ENCODE measurements around the gene AZU1.

Gene AZU1

DNA sequence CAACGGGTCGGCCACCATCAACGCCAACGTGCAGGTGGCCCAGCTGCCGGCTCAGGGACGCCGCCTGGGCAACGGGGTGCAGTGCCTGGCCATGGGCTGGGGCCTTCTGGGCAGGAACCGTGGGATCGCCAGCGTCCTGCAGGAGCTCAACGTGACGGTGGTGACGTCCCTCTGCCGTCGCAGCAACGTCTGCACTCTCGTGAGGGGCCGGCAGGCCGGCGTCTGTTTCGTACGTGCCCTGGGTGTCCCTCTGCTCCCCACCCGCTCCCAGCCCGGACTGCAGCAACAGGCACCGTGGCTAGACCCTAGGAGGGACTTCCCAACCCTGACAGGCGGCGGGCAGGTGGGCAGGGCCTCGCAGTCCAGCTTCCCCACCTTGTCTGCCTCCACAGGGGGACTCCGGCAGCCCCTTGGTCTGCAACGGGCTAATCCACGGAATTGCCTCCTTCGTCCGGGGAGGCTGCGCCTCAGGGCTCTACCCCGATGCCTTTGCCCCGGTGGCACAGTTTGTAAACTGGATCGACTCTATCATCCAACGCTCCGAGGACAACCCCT, 28.0 kb downstream of the AZU1 start:
- FAIRE-seq: no peak

GRCh38 chr19:858284-858683, 30.6 kb downstream of the AZU1 start:
- FAIRE-seq: no peak

DNA sequence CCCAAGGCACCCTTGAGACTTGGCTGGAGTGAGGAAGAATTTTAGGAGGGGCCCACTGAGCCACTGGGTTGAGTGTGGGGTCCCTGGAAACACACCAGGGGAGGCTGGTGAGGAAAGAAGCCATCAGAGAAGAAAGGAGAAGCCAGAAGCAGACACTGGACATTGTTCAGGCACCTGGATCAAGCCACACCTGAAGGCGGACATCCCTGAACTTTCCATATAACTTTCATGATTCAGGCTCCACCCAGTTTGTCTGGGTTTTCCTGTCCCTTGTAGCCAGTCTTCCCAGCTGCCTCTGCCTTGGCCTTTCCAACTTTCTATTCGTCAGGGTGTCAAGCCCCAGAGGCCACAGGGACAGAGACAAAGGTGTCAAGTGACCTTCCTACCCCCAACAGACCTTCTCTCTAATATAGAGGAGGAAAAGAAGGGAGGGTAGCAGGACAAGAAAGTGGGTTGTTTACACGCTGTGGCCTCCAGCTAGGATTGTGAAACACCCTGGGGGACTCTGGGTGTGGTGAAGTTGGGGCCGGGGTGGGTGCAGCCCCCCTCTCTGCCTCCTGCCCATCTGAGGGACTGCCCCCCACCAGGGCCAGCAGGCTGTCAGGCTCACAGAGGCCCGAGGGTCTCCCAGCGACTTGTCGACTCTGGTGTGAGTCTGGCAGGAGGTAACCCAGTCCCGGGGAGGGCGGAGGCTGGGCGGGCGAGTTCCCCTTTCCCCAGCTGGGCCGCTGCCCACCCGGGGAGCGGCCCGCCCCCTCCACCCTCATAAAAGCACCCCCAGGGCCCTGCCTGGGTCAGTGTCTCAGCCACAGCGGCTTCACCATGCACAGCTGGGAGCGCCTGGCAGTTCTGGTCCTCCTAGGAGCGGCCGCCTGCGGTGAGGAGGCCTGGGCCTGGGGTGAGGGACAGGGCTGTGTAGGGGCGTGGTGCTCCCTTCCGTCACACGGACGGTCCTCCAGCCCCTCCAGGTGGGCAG, 31.5 kb downstream of the AZU1 start, which contains the start of gene CFD:
CFD (plus strand) TSS at position 797 of the 976 bp plus-strand sequence; CDS start at position 823, 26 bp downstream.
- FAIRE-seq: no peak

DNA sequence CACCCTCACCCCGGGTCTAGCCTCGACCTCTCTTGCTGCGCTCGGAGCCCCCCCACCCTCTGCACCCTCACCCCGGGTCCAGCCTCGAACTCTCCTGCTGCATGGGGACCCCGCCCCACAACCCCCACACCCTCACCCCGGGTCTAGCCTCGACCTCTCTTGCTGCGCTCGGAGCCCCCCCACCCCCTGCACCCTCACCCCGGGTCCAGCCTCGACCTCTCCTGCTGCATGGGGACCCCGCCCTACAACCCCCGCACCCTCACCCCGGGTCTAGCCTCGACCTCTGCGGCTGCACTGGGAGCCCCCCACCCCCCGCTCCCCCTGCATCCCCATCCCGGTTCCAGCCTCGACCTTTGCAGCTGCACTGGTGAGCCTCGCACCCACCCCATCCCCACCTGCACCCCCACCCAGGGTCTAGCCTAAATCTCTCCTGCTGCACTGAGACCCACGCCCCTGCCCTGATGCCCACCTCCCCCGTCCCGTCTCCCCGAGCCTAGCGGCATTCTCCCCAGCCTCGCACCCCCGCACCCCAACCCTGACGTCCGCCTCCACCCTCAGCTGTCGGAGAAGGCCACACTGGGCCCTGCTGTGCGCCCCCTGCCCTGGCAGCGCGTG, 33.6 kb downstream of the AZU1 start:
- no peak for FAIRE-seq

DNA sequence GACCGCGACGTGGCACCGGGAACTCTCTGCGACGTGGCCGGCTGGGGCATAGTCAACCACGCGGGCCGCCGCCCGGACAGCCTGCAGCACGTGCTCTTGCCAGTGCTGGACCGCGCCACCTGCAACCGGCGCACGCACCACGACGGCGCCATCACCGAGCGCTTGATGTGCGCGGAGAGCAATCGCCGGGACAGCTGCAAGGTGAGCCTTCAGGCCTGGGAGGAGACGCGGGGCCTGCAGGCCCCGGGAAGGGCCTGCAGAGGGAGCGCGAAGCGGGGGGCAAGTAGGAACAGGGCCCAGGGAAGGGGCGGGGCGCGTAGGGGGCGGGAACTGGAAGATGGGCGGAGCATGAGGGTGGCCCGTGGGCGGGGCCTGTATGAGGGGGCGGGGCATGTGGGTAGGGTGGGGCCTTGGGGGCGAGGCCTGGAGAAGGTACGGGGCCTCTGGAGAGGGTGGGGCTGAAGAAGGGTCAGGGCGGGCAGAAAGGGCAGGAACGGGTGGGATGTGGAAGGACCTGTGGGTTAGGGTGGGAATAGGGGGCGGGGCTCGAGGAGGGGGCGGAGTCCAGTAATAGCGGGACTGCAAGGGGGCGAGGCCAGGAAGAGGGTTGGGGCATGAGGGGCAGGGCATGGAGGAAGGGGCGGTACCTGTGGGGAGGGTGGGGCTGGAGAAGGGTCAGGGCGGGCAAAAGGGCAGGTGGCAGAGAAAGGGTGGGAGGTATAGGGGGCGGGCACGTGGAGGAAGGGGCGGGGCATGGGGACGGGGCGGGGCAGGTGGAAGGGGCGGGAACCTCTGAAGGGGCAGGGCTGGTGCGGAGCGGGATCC, 34.3 kb downstream of the AZU1 start:
- no peak for FAIRE-seq

GRCh38 chr19:862581-863314, 35.1 kb downstream of the AZU1 start:
- FAIRE-seq: no peak

DNA sequence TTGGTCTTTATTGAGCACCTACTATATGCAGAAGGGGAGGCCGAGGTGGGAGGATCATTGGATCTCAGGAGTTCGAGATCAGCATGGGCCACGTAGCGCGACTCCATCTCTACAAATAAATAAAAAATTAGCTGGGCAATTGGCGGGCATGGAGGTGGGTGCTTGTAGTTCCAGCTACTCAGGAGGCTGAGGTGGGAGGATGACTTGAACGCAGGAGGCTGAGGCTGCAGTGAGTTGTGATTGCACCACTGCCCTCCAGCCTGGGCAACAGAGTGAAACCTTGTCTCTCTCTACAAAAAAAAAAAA, 35.6 kb downstream of the AZU1 start:
- FAIRE-seq: no peak

GRCh38 chr19:866769-867300, 39.2 kb downstream of the AZU1 start:
- FAIRE-seq: no peak

DNA sequence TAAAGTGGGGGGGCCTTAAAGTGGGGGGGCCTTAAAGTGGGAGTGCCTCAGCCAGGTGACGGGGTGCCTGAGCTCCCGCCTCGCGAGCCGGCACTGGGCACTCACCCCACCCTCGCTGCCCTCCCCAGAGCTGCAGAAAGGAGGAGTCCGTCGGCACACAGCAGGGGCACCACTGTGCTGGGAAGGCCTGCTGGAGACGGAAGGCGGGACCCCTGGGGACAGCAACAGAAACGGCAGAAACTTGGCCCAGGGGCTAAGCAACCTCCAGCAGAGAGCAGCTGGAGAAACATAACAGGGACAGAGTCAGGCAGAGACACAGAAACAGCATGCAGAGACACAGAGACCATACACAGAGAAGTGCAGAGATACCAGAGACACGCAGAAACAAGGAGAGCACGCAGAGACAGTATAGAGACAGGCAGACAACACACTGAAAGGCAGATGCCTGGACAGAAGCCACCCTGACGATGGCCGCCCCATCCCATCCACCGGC, 39.7 kb downstream of the AZU1 start:
- FAIRE-seq: no peak

GRCh38 chr19:867855-868457, 40.3 kb downstream of the AZU1 start:
- no peak for FAIRE-seq

- no peak for FAIRE-seq
Observed at GRCh38 chr19:868458-869244, 41.0 kb downstream of the AZU1 start.

GRCh38 chr19:869245-870177, 41.9 kb downstream of the AZU1 start:
- FAIRE-seq: no peak

DNA sequence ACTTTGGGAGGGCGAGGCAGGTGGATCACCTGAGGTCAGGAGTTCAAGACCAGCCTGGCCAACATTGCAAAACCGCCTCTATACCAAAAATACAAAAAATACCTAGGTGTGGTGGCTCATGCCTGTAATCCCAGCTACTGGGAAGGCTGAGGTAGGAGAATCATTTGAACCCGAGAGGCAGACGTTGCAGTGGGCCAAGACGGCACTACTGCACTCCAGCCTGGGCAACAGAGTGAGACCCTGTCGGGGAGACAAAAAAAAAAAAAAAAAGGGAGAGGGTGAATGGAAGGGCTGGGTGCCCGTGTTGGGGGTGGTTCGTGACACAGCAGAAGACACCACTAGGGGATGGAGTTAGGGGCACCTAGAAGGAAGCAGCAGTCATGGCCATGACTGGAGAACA, 42.7 kb downstream of the AZU1 start:
- FAIRE-seq: no peak

GRCh38 chr19:870963-871401, 43.3 kb downstream of the AZU1 start:
- FAIRE-seq: no peak

DNA sequence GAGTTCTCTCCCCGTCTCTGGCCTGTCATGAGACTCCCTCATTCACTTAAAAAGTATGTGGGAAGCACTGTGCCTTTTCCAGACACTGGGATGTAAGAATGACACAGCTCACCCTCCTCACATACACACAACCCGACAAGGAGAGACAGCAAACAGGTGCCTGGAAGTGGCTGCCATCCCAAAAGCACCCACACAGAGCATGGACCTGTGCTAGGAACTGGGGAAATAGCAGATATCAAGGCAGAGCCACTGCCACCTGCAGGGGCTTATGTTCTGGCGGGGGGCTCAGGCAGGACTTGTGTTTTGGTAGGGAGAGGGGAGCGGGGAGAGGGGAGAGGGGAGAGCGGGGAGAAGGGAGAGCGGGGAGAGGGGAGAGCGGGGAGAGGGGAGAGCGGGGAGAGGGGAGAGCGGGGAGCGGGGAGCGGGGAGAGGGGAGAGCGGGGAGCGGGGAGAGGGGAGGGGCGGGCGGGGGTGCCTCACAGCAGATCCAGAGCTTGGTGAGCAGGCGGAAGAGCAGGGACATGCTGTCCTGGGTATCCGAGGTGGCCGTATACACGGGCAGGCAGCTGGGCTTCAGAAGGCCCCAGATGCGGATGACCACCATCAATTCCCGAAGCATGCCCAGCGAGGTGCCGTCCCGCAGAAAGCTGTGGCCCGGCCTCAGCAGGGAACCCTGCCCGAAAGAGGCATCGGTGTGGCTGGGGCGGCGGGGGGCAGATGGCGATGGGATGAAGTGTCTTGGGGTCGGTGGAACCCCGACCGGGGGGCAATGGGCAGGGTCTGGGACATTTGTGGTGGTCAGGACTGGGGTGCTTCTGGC, 44.0 kb downstream of the AZU1 start:
- FAIRE-seq: no peak

DNA sequence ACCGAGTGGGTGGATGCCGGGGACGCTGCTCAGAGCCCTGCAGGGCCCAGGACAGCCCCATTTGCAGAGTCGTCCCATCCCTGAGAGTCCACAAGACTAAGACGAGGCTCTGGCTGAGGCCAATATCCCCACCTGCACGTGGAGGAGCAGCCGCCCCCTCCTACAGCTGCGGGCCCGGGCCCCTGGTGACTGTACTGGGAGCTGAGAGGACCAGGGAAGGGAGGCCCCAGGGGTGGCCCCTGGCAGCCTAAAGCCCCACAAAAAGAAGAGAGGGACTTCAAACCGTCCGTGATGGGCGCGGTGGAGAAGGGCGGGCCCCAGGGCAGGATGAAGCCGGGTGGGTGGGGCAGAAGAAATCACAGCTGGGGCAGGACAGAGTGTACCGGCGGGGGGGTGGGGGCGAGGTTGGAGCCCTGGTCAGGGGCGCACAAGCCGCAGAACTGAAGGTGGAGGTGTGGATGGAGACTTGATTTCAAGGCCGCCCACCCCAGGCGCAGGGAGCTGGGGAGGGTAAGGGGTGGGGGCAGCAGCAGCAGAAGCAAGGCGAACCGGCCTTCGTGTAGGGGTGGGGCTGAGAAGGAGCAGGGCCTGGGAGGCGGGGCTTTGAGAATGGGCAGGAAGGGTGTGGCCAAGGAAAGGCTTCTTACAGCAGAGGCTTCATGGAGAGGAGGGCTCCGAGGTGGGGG, 44.8 kb downstream of the AZU1 start:
- FAIRE-seq: no peak

- no peak for FAIRE-seq
Observed at GRCh38 chr19:873084-873483, 45.4 kb downstream of the AZU1 start.

DNA sequence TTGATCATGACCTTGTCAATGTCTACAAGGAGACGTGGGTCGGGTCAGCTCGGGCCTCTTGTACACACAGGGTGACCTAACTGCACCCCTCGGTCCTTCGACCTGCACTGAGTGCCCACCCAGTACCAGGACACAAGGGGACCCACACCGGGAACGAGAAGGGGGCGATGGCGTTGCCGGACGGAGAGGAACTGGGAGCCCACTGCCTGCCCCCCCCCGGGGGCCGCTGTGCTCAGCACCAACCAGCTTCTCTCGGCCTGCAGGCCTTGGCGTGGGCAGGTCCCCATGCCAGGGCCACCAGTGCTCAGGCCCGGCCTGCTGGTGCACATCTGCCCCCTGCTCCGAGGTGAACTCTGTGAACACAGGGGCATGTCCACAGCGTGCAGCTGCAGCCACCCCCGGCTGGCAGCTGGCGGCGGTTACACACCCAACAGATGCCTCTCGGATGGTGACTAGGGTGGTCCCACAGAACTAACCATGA, 46.0 kb downstream of the AZU1 start:
- no peak for FAIRE-seq
